COLO829 (cell line): ENCODE results near the gene AADACL2.
"Not testable (repeated sequence)": the region's sequence is repeated elsewhere in the genome, so short reads cannot be mapped to it uniquely, and the experiment has no call there.

Experiments
- DNase-seq: peaks from one replicate; pipeline ENCODE4 v3.0.0; 2012; ENCODE audit warnings: low spot score

The AADACL2 gene

GRCh38 chr3:151733613-151734012, at the start of gene AADACL2:
Gene AADACL2 (plus strand): TSS chr3:151733927. CDS start chr3:151734036, 109 bp downstream.
- no peak for DNase-seq

GRCh38 chr3:151684094-151684493, 49.6 kb upstream of the AADACL2 start:
- no peak for DNase-seq

- no peak for DNase-seq
These were observed 47.5 kb upstream of the AADACL2 start for GRCh38 chr3:151686257-151686656.

- no peak for DNase-seq
These were observed 46.7 kb upstream of the AADACL2 start for GRCh38 chr3:151687076-151687475.

- DNase-seq, result no peak
These were observed 45.2 kb upstream of the AADACL2 start for GRCh38 chr3:151688571-151688970.

- no peak for DNase-seq
These were observed 43.1 kb upstream of the AADACL2 start for GRCh38 chr3:151690645-151691044.

GRCh38 chr3:151697496-151697895, 36.2 kb upstream of the AADACL2 start:
- DNase-seq, result no peak

- DNase-seq, result no peak
These were observed 26.5 kb upstream of the AADACL2 start for GRCh38 chr3:151707216-151707615.

GRCh38 chr3:151708868-151709267, 24.9 kb upstream of the AADACL2 start:
- DNase-seq, result no peak

GRCh38 chr3:151709847-151710246, 23.9 kb upstream of the AADACL2 start:
- DNase-seq, result no peak

GRCh38 chr3:151721294-151721693, 12.4 kb upstream of the AADACL2 start:
- DNase-seq, result no peak

- no peak for DNase-seq
These were observed 10.9 kb upstream of the AADACL2 start for GRCh38 chr3:151722856-151723255.

GRCh38 chr3:151724576-151725562, 8.9 kb upstream of the AADACL2 start:
- DNase-seq, result no peak

- no peak for DNase-seq
These were observed 7.7 kb upstream of the AADACL2 start for GRCh38 chr3:151726016-151726415.

GRCh38 chr3:151732861-151733260, 866 bp upstream of the AADACL2 start:
- DNase-seq, result no peak

- no peak for DNase-seq
These were observed 6.9 kb downstream of the AADACL2 start for GRCh38 chr3:151740581-151740980.

- DNase-seq, result peak; percentile 54
These were observed 10.1 kb downstream of the AADACL2 start for GRCh38 chr3:151743855-151744254.

GRCh38 chr3:151750181-151750580, 16.5 kb downstream of the AADACL2 start:
- DNase-seq, result no peak

- DNase-seq, result no peak
These were observed 17.0 kb downstream of the AADACL2 start for GRCh38 chr3:151750678-151751077.

GRCh38 chr3:151751161-151751560, 17.4 kb downstream of the AADACL2 start:
- DNase-seq, result no peak

GRCh38 chr3:151753846-151754245, 20.1 kb downstream of the AADACL2 start:
- DNase-seq, result no peak

- DNase-seq, result no peak
These were observed 27.9 kb downstream of the AADACL2 start for GRCh38 chr3:151761581-151761980.

GRCh38 chr3:151764699-151765098, 31.0 kb downstream of the AADACL2 start:
- not testable (repeated sequence) for DNase-seq

- no peak for DNase-seq
These were observed 32.0 kb downstream of the AADACL2 start for GRCh38 chr3:151765685-151766084.
